Measurements from ENCODE around the gene MVD. TPM values are rescaled to one million over a fixed set of nuclear protein-coding genes. Genes with fewer than 3 reads are reported as not detected.

Gene MVD
- total RNA-seq, 1 donor from 2014 or later: 66.0 TPM

- FAIRE-seq (no peak), DNase-seq (ENCODE audit: low spot score in 2 of 2) (no peak)
Observed at GRCh38 chr16:88631384-88631783, 31.5 kb downstream of the MVD start.

GRCh38 chr16:88630941-88631340, 31.9 kb downstream of the MVD start:
- DNase-seq (ENCODE audit: low spot score in 2 of 2): no peak
- no peak for FAIRE-seq

- DNase-seq (ENCODE audit: low spot score in 2 of 2): no peak
- no peak for FAIRE-seq
Observed at GRCh38 chr16:88630433-88630832, 32.5 kb downstream of the MVD start.

GRCh38 chr16:88629835-88630234, 33.1 kb downstream of the MVD start:
- no peak for FAIRE-seq

GRCh38 chr16:88628512-88628974, 34.3 kb downstream of the MVD start:
- FAIRE-seq (no peak), DNase-seq (ENCODE audit: low spot score in 2 of 2) (no peak)

More at GRCh38 chr16:88629835-88630234, 33.1 kb downstream of the MVD start:
- DNase-seq (ENCODE audit: low spot score in 2 of 2): no peak

DNA sequence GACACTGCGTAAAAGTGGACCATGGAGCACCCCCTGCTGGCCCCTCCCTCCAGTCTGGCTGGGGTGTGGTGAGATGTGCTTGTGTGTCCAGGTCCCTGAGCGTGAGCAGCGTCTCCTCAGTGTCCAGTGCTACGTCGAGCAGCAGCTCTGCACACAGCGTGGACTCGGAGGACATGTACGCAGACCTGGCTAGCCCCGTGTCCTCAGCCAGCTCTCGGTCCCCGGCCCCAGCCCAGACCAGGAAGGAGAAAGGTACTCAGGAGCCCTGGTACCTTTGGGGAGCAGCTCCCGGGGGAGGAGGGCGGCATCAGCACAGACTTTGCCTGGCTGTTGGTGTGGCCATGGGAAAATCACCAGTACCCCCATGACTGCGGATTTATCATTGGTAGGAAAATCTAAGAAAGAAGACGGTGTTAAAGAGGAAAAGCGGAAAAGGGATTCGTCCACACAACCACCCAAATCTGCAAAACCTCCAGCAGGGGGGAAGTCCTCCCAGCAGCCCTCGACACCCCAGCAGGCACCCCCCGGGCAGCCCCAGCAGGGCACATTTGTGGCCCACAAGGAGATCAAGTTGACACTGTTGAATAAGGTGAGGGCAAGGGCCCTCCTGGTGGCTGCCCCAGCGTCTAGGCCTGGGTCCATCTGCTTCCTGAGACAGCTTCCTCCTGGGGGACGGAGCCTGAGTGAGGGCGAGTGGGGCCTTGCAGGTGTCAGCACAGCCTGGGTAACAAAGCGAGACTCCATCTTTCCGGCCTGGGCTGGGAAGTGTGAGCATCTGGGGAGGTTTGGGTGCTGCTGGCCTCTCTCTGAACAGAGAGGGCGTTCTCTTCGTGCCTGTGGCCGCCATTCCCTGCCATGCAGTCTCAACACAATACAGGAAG, 35.1 kb downstream of the MVD start:
- FAIRE-seq: no peak
- DNase-seq (ENCODE audit: low spot score in 2 of 2): no peak

- DNase-seq (ENCODE audit: low spot score in 2 of 2): no peak
- FAIRE-seq: no peak
Observed at GRCh38 chr16:88626646-88627045, 36.2 kb downstream of the MVD start.

DNA sequence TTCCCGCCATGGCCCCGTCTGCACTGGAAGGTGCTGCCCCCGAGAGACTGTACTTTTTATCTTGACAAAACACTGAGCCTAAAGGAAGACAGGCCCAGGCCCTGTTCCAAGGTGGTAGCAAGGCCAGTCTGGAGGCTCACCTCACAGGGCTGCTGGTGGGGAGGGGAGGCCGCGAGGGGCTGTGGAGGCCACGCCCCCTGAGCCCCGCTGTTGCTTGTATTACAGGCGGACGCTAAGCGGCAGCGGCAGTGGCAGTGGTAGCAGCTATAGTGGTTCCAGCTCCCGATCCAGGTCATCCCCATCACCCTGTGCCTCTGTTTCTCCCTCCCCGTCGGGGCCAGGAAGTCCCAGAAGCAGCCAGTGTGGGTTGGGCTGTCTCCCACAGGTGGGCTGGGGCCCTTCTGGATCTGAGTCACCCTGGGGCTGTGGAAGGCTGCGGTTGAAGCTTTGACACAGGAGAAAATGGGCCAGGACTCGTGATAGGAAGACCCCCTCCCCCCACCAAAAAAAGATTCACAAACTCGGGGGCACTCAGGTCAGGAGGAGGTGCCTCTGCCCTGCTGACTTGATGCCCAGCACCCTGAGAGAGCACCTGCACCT, 37.8 kb downstream of the MVD start:
- FAIRE-seq: no peak
- DNase-seq (ENCODE audit: low spot score in 2 of 2): no peak

DNA sequence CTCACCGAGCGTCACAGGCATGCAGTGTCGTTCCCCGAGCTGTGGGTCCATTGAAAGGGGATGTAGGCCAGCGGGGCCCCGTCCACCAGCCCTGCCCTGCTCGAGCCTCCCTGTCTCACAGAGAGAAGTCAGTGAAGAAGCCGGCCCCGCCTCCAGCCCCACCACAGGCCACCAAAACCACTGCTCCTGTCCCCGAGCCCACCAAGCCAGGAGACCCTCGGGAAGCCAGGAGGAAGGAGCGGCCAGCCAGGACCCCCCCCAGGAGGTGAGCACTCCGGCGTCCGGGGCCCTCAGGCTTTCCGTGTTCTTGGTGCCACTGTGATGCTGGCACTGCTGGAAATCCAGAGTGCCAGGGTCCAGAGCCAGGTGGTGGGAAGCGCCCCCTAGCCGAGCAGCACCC, 38.4 kb downstream of the MVD start:
- FAIRE-seq: no peak
- no peak for DNase-seq (ENCODE audit: low spot score in 2 of 2)

GRCh38 chr16:88623858-88624257, 39.0 kb downstream of the MVD start:
- FAIRE-seq (no peak), DNase-seq (ENCODE audit: low spot score in 2 of 2) (no peak)

DNA sequence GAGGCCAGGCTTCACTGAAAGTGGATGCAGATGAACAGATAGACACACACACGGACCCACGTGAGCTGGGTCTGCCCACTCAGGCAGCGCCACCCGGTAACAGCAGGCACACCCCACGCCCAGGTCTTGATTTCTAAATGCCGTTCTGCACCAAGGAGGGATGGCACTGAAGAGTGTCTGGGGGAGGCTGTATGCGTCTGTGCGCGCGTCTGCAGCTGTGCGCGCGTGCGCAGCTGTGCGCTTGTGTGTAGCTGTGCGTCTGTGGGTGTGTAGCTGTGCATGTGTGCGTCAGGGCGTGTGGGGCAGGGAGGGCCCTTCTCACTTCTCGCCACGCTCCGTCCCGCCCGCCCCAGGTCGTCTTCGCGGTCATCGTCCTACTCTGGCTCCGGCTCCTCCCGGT, 40.0 kb downstream of the MVD start:
- DNase-seq (ENCODE audit: low spot score in 2 of 2) (no peak), FAIRE-seq (no peak)

DNA sequence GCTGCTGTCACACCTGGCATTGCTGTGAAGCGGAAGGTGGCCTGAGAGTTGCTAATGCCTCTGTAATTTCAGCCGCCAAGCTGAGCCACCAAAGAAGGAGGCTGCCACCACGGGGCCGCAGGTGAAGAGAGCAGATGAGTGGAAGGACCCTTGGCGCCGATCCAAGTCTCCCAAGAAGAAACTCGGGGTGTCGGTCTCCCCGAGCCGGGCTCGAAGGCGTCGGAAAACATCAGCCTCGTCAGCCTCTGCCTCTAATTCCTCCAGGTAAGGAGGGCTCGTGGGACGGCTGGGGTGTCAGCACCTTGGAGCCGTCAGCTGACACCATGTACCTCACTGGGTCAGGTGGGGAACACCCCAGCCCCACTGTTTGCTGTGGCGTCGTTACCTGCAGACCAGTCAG, 40.8 kb downstream of the MVD start:
- FAIRE-seq: no peak

GRCh38 chr16:88619859-88620815, 42.8 kb downstream of the MVD start:
- DNase-seq (ENCODE audit: low spot score in 2 of 2) (peak in 1 of 2 donors; percentile 34), FAIRE-seq (no peak)

More for the DNA sequence above, 40.8 kb downstream of the MVD start:
- no peak for DNase-seq (ENCODE audit: low spot score in 2 of 2)

GRCh38 chr16:88618956-88619667, 43.8 kb downstream of the MVD start:
- DNase-seq (ENCODE audit: low spot score in 2 of 2): peak in 1 of 2 donors; percentile 15
- FAIRE-seq: no peak

- FAIRE-seq: no peak
Observed at GRCh38 chr16:88618182-88618955, 44.5 kb downstream of the MVD start.

GRCh38 chr16:88617268-88618031, 45.4 kb downstream of the MVD start:
- DNase-seq (ENCODE audit: low spot score in 2 of 2) (no peak), FAIRE-seq (no peak)

More at GRCh38 chr16:88618182-88618955, 44.5 kb downstream of the MVD start:
- no peak for DNase-seq (ENCODE audit: low spot score in 2 of 2)

- DNase-seq (ENCODE audit: low spot score in 2 of 2): peak in 1 of 2 donors; percentile 10
- FAIRE-seq: no peak
Observed at GRCh38 chr16:88616736-88617135, 46.2 kb downstream of the MVD start.

DNA sequence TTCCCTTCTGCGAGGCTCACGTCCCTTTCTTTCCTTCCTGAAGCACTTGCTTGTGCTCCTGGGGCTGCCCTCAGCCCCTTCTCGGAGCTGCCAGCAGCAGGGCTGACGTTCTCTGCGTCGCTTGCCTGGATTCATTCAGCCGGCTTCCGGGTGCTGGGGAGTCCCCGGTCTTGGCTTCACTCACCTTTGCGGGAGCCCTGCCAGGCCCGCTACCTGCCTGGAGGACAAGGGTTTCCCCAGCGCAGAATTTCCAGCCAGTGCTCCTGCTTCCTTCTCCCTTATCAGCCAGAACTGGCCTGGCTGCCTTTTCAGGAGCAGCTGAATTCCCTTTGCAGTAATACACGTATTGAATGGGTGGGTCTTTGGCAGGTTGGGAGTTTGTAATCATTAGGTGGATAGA, 46.6 kb downstream of the MVD start:
- DNase-seq (ENCODE audit: low spot score in 2 of 2): no peak
- FAIRE-seq: no peak

All from frontal cortex (tissue), 4 donors.